CD8-positive, alpha-beta memory T cell (primary cell): ENCODE data around the gene PACS1. TPM values are rescaled to one million over a fixed set of nuclear protein-coding genes. Genes with fewer than 3 reads are reported as not detected.

Source experiments
- CTCF ChIA-PET: fragments of 350-600 bp; sonication (Branson Sonifier 250); formaldehyde crosslinking; loops from one replicate; lab custom pipeline; 2021; ENCODE audit warnings: antibody characterized with exemption; lab: Charles Lee
- POLR2A ChIA-PET: fragments of 350-600 bp; sonication (Branson Sonifier 250); formaldehyde crosslinking; loops from one replicate; lab custom pipeline; 2021; ENCODE audit warnings: antibody characterized with exemption; lab: Charles Lee
- DNase-seq, 5 donors: peaks; one replicate each; pipeline versions ENCODE4 v3.0.0 to v3.0.0-alpha.2; 2020 to 2022; ENCODE audit warnings: mixed read lengths in 1 of 5
- H3K27ac ChIP-seq: one replicate; pipeline ENCODE4 v1.7.0; 2013; ENCODE audit warnings: low read depth, mild to moderate bottlenecking, low read length, moderate library complexity
- H3K27me3 ChIP-seq: 2 replicates; pipeline ENCODE4 v1.7.0; 2013; ENCODE audit warnings: low read length, mild to moderate bottlenecking; ENCODE audit not compliant: insufficient read depth, poor library complexity, severe bottlenecking
- H3K36me3 ChIP-seq: 2 replicates; pipeline ENCODE4 v1.7.0; 2013; ENCODE audit warnings: mild to moderate bottlenecking, low read length, moderate library complexity; ENCODE audit not compliant: insufficient read depth
- H3K4me1 ChIP-seq: 2 replicates; pipeline ENCODE4 v1.7.0; 2013; ENCODE audit warnings: mild to moderate bottlenecking, low read length, moderate library complexity; ENCODE audit not compliant: insufficient read depth
- H3K4me3 ChIP-seq: 2 replicates; pipeline ENCODE4 v1.7.0; 2013; ENCODE audit warnings: mild to moderate bottlenecking, low read length
- H3K9me3 ChIP-seq: 2 replicates; pipeline ENCODE4 v1.7.0; 2013; ENCODE audit warnings: mild to moderate bottlenecking, low read length
- H3K27ac Mint-ChIP-seq, 8 donors: one replicate each; pipeline ENCODE4 v1.8.0; 2020 to 2021; ENCODE audit warnings: mixed read lengths in 8 of 8, mild to moderate bottlenecking in 6 of 8, inconsistent platforms in 3 of 8, moderate library complexity in 3 of 8
- H3K27me3 Mint-ChIP-seq, 2 donors: one replicate each; pipeline ENCODE4 v1.8.0; 2020 to 2021; ENCODE audit warnings: mixed read lengths in 2 of 2, mild to moderate bottlenecking in 1 of 2, moderate library complexity in 1 of 2
- H3K36me3 Mint-ChIP-seq, 3 donors: one replicate each; pipeline ENCODE4 v1.8.0; 2020 to 2021; ENCODE audit warnings: mixed read lengths in 3 of 3, inconsistent platforms in 1 of 3, mild to moderate bottlenecking in 1 of 3
- H3K4me1 Mint-ChIP-seq, 3 donors: one replicate each; pipeline ENCODE4 v1.8.0; 2020 to 2021; ENCODE audit warnings: mixed read lengths in 3 of 3, inconsistent platforms in 1 of 3, mild to moderate bottlenecking in 1 of 3
- H3K4me3 Mint-ChIP-seq, 7 donors: one replicate each; pipeline ENCODE4 v1.8.0; 2020 to 2021; ENCODE audit warnings: mixed read lengths in 7 of 7, mild to moderate bottlenecking in 6 of 7, moderate library complexity in 4 of 7, inconsistent platforms in 2 of 7
- H3K9me3 Mint-ChIP-seq, 5 donors: one replicate each; pipeline ENCODE4 v1.8.0; 2020 to 2022; ENCODE audit warnings: mixed read lengths in 5 of 5, mild to moderate bottlenecking in 3 of 5, moderate library complexity in 2 of 5, inconsistent platforms in 1 of 5
- polyA plus RNA-seq: library from polyadenylated mRNA; unstranded; fragments of 300-500 nt; fragmentation: Illumina TruSeq; gene quantifications from one replicate; pipeline ENCODE4 v1.2.3, GENCODE V29; 2021
- total RNA-seq, 2 experiments: library from RNA; stranded (reverse); gene quantifications; one replicate each; pipeline ENCODE4 v1.2.3, GENCODE V29; 2021

The PACS1 gene
- total and polyA plus RNA-seq, 3 experiments from 2014 or later = 73.3 to 86.1 (median 77.4) TPM

DNA sequence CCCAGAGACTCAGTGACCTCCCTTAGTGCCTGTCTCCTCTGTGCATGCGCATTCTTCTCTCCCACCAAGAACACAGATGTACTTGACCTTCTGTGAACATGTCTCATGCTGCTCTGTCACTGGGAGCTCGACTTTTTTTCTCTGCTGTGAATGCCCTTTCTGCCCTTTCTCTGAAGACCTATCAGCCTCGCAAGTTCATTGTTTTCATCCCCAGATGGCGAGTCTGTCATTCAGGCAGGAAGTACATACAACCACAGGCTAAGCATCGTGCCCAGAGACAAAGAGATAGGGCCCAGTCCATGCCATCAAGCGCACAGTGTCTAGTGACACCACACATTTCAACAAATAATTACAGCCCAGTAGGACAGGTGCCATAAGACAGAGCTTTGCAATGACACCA is 148.0 kb downstream of the PACS1 start:
- H3K27ac Mint-ChIP-seq = peak overlapping the region in 5 of 8 donors; percentile 9 to 88 (median 48)
- Histone ChIP-seq H3K27me3 (no peaks in the 10 kb centered on the region), H3K9me3 (no peaks in the 10 kb centered on the region), H3K36me3 (peaks cover 50% of the 10 kb centered on the region), H3K4me1 (peaks cover 9% of the 10 kb centered on the region), H3K4me3 (no peak overlapping the region), H3K27ac (no peak overlapping the region)
- DNase-seq = no peak
- CTCF ChIA-PET = interaction anchor here (1.4 kb wide), 1 partner anchor 41 kb away, joined by 3 read pairs; no protein-coding TSS in a partner anchor
- POLR2A ChIA-PET = no interaction called here
- peaks cover 0 to 2% of the 10 kb centered on the region in 2 donors for H3K27me3 Mint-ChIP-seq
- no peaks in the 10 kb centered on the region for H3K9me3 Mint-ChIP-seq
- no peak overlapping the region for H3K4me3 Mint-ChIP-seq
- H3K4me1 Mint-ChIP-seq = peaks cover 8 to 13% (median 12%) of the 10 kb centered on the region in 3 donors
- H3K36me3 Mint-ChIP-seq = peaks cover 6 to 78% (median 30%) of the 10 kb centered on the region in 3 donors

DNA sequence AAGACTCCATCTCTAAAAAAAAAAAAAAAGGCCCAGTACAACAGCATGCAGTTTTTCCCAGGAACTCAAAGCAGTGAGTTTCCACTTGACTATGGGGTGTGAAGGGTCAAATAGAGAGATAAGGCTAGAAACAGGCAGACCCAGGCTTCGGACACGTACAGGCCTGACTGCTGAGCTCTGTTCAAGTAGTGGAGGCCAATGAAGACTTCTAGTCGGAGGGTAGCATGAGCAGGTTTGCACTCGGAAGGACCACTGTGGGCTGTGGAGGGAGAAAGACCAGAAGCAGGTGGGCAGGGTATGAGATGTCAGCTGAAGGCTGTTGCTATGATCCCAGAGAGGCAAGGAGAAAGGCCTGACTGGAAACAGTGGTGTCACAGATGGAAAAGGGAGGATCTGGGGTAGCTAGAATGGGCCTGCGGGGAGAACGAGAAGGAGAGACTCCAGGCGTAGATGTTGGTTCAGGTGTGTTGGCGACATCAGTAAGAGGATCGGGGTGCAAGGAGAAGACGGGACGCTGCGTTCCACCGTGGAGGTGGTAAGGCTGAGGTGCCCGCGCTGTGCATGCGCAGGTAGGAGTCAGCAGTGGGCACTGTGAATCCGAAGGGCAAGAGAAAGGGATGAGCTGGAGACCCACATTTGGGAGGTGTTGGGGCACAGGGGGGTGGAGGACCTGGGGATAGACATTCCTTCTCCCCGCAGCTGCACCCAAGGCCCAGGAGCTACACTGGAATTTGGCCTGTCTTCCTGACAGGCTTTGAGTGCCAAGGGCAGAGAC is 149.0 kb downstream of the PACS1 start:
- Histone ChIP-seq H3K27ac (no peak overlapping the region), H3K4me1 (peaks cover 12% of the 10 kb centered on the region), H3K27me3 (no peaks in the 10 kb centered on the region), H3K36me3 (peaks cover 45% of the 10 kb centered on the region), H3K4me3 (no peak overlapping the region), H3K9me3 (no peaks in the 10 kb centered on the region)
- no peak for DNase-seq
- Mint-ChIP-seq H3K4me1 (peaks cover 8 to 16% (median 12%) of the 10 kb centered on the region in 3 donors), H3K4me3 (no peak overlapping the region), H3K27me3 (peaks cover 0 to 2% of the 10 kb centered on the region in 2 donors), H3K36me3 (peaks cover 6 to 76% (median 27%) of the 10 kb centered on the region in 3 donors), H3K9me3 (no peaks in the 10 kb centered on the region), H3K27ac (peak overlapping the region in 5 of 8 donors; percentile 1 to 82 (median 70))
- ChIA-PET POLR2A (interaction anchor here (0.6 to 1.0 kb wide), 2 partner anchors 60 to 344 kb away, joined by 4 read pairs; no protein-coding TSS in a partner anchor), CTCF (interaction anchor here (7.6 kb wide), 1 partner anchor 65 kb away, joined by 74 read pairs; no protein-coding TSS in a partner anchor)

GRCh38 chr11:66219846-66220565 is 149.9 kb downstream of the PACS1 start:
- Histone ChIP-seq H3K36me3 (peaks cover 45% of the 10 kb centered on the region), H3K27ac (no peak overlapping the region), H3K4me3 (no peak overlapping the region), H3K4me1 (peaks cover 12% of the 10 kb centered on the region), H3K27me3 (no peaks in the 10 kb centered on the region), H3K9me3 (no peaks in the 10 kb centered on the region)
- DNase-seq = no peak
- CTCF ChIA-PET = interaction anchor here (1.1 to 7.6 kb wide), 2 partner anchors 64 to 362 kb away, joined by 3 to 74 read pairs; partner anchors contain the start of gene CFL1
- Mint-ChIP-seq H3K27me3 (peaks cover 0 to 2% of the 10 kb centered on the region in 2 donors), H3K9me3 (no peaks in the 10 kb centered on the region), H3K27ac (peak overlapping the region in 4 of 8 donors; percentile 0 to 91 (median 82)), H3K4me3 (no peak overlapping the region), H3K4me1 (peaks cover 8 to 16% (median 12%) of the 10 kb centered on the region in 3 donors), H3K36me3 (peaks cover 6 to 80% (median 27%) of the 10 kb centered on the region in 3 donors)
- POLR2A ChIA-PET = interaction anchor here (1.0 kb wide), 1 partner anchor 59 kb away, joined by 4 read pairs; no protein-coding TSS in a partner anchor

GRCh38 chr11:66220566-66220935 is 150.5 kb downstream of the PACS1 start:
- Mint-ChIP-seq H3K4me1 (peaks cover 8 to 16% (median 12%) of the 10 kb centered on the region in 3 donors), H3K9me3 (no peaks in the 10 kb centered on the region), H3K36me3 (peaks cover 6 to 84% (median 27%) of the 10 kb centered on the region in 3 donors), H3K27ac (peak overlapping the region in 6 of 8 donors; percentile 0 to 91 (median 72)), H3K27me3 (peaks cover 0 to 2% of the 10 kb centered on the region in 2 donors), H3K4me3 (no peak overlapping the region)
- H3K4me1 ChIP-seq = peaks cover 12% of the 10 kb centered on the region
- no peak for DNase-seq
- CTCF ChIA-PET = interaction anchor here (1.1 to 7.6 kb wide), 3 partner anchors 41 to 363 kb away, joined by 3 to 74 read pairs (median 10); partner anchors contain the start of gene CFL1
- H3K27me3 ChIP-seq = no peaks in the 10 kb centered on the region
- POLR2A ChIA-PET = no interaction called here
- no peak overlapping the region for H3K4me3 ChIP-seq
- no peak overlapping the region for H3K27ac ChIP-seq
- peaks cover 45% of the 10 kb centered on the region for H3K36me3 ChIP-seq
- H3K9me3 ChIP-seq = no peaks in the 10 kb centered on the region

DNA sequence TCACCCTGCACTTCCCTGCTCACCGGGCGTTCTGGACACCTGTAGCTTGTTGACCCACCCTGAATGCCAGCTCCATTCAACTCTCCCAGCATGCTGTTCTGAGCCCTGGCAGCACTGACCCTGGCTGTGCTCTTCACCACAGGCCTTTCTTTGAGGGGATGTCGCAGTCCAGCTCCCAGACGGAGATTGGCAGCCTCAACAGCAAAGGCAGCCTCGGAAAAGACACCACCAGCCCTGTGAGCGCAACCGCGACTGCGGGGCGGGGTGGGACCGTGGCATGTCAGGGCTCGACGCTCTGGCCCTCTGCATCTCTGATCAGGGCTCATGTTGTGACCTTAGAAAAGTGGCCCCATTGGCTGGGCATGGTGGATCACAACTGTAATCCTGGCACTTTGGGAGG is 150.9 kb downstream of the PACS1 start:
- Histone ChIP-seq H3K4me1 (peaks cover 12% of the 10 kb centered on the region), H3K4me3 (no peak overlapping the region), H3K27me3 (no peaks in the 10 kb centered on the region), H3K9me3 (no peaks in the 10 kb centered on the region), H3K36me3 (peaks cover 43% of the 10 kb centered on the region), H3K27ac (no peak overlapping the region)
- no peak overlapping the region for H3K4me3 Mint-ChIP-seq
- H3K27ac Mint-ChIP-seq = peak overlapping the region in 7 of 8 donors; percentile 60 to 99 (median 93)
- H3K4me1 Mint-ChIP-seq = peaks cover 8 to 16% (median 12%) of the 10 kb centered on the region in 3 donors
- no peak for DNase-seq
- peaks cover 0 to 2% of the 10 kb centered on the region in 2 donors for H3K27me3 Mint-ChIP-seq
- ChIA-PET POLR2A (no interaction called here), CTCF (interaction anchor here (0.9 to 7.6 kb wide), 5 partner anchors 31 to 363 kb away, joined by 3 to 74 read pairs (median 10); partner anchors contain the start of genes CFL1 and RAB1B)
- H3K36me3 Mint-ChIP-seq = peaks cover 6 to 83% (median 26%) of the 10 kb centered on the region in 3 donors
- no peaks in the 10 kb centered on the region for H3K9me3 Mint-ChIP-seq

DNA sequence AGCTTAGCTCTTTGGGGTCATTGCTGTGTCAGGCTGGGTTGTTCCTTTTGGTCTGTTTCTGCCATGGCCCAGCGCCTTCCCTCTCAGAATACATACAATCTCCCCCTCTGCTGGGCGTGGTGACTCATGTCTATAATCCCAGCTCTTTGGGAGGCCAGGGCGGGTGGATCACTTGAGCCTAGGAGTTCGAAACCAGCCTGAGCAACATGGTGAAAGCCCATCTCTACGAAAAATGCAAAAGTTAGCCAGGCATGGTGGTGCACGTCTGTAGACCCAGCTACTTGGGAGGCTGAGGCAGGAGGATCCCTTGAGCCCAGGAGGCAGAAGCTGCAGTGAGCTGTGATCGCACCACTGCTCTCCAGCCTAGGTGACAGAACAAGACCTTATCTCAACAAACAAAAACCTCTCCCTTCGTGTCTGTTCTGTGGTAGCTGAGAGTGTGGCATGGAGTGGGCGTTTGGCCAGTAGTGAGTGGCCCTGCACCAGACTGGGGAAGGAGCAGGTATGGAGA is 151.7 kb downstream of the PACS1 start:
- Mint-ChIP-seq H3K4me3 (no peak overlapping the region), H3K4me1 (peaks cover 6 to 16% (median 12%) of the 10 kb centered on the region in 3 donors), H3K27ac (peak overlapping the region; percentile 82 to 99 (median 94)), H3K36me3 (peaks cover 6 to 80% (median 18%) of the 10 kb centered on the region in 3 donors), H3K27me3 (peaks cover 0 to 2% of the 10 kb centered on the region in 2 donors), H3K9me3 (no peaks in the 10 kb centered on the region)
- Histone ChIP-seq H3K4me1 (peaks cover 12% of the 10 kb centered on the region), H3K27ac (peak overlapping the region; percentile 28), H3K9me3 (no peaks in the 10 kb centered on the region), H3K36me3 (peaks cover 35% of the 10 kb centered on the region), H3K27me3 (no peaks in the 10 kb centered on the region), H3K4me3 (no peak overlapping the region)
- no peak for DNase-seq
- ChIA-PET POLR2A (interaction anchor here (1.3 kb wide), 1 partner anchor 61 kb away, joined by 3 read pairs; no protein-coding TSS in a partner anchor), CTCF (interaction anchor here (0.8 to 7.6 kb wide), 9 partner anchors 16 to 67 kb away, joined by 3 to 74 read pairs (median 8); partner anchors contain the start of genes RAB1B and YIF1A)
